HepG2 (cell line): Measurements from ENCODE around the gene ASPHD1. TPM values are rescaled to one million over a fixed set of nuclear protein-coding genes. Genes with fewer than 3 reads are reported as not detected.
A peak's percentile ranks its signal among the peaks of the same experiment; 100 is the strongest.

Experiments used
- CBX2 ChIP-seq, 2 experiments: fragments of 200-600 bp in 1 of 2; sonication (generic); formaldehyde crosslinking in 1 of 2; IDR thresholded peaks; 2 replicates each; pipeline versions ENCODE4 v1.7.0 to v1.8.1; 2018 to 2022; ENCODE audit warnings: low read depth in 2 of 2, low read length in 1 of 2, mild to moderate bottlenecking in 1 of 2, missing genetic modification reagents in 1 of 2
- MEIS2 ChIP-seq: sonication (generic); formaldehyde crosslinking; IDR thresholded peaks from 2 replicates; pipeline ENCODE4 v1.9.0; 2021; ENCODE audit warnings: mild to moderate bottlenecking, missing genetic modification reagents
- PAF1 ChIP-seq: IDR thresholded peaks from 2 replicates; pipeline ENCODE4 v1.6.1; 2016; ENCODE audit warnings: missing genetic modification reagents, missing compliant biosample characterization
- RFXANK ChIP-seq: IDR thresholded peaks from 2 replicates; pipeline ENCODE4 v1.6.1; 2016
- ZFP37 ChIP-seq: sonication (generic); formaldehyde crosslinking; IDR thresholded peaks from 2 replicates; pipeline ENCODE4 v1.4.0; 2020; ENCODE audit warnings: missing genetic modification reagents, borderline replicate concordance
- ZIK1 ChIP-seq: sonication (generic); formaldehyde crosslinking; IDR thresholded peaks from 2 replicates; pipeline ENCODE4 v1.5.0; 2020; ENCODE audit warnings: mild to moderate bottlenecking, low read depth, missing genetic modification reagents, borderline replicate concordance
- ZNF564 ChIP-seq: sonication (generic); formaldehyde crosslinking; IDR thresholded peaks from 2 replicates; pipeline ENCODE4 v1.8.1; 2023; ENCODE audit warnings: mild to moderate bottlenecking, missing genetic modification reagents
- ZNF580 ChIP-seq: IDR thresholded peaks from 2 replicates; pipeline ENCODE4 v1.6.1; 2016; ENCODE audit warnings: low read depth, borderline replicate concordance
- ZNF777 ChIP-seq: sonication (generic); formaldehyde crosslinking; IDR thresholded peaks from 2 replicates; pipeline ENCODE4 v1.4.0; 2020; ENCODE audit warnings: missing genetic modification reagents
- ZNF83 ChIP-seq: sonication (generic); formaldehyde crosslinking; IDR thresholded peaks from 2 replicates; pipeline ENCODE4 v1.4.0; 2020; ENCODE audit warnings: missing genetic modification reagents, mild to moderate bottlenecking, borderline replicate concordance
- polyA plus RNA-seq, 8 experiments: library from polyadenylated mRNA; depleted of rRNA in 3 of 8; stranded (reverse) in 7 of 8; unstranded in 1 of 8; fragments of >200 nt; fragmentation: Illumina TruSeq in 4 of 8; extraction: Trizol in 4 of 8; gene quantifications; 2 replicates each; pipeline versions ENCODE4 v1.2.1 to v1.2.3, GENCODE V29; 2011 to 2016; ENCODE audit warnings: low read depth in 4 of 8, missing spikeins in 1 of 8, mixed read lengths in 1 of 8; ENCODE audit not compliant: insufficient read depth in 1 of 8
- total RNA-seq, 5 experiments: library from RNA; depleted of rRNA; stranded (reverse); fragments of >200 nt; fragmentation: Illumina TruSeq; extraction: Trizol; gene quantifications; 2 replicates each; pipeline ENCODE4 v1.2.3, GENCODE V29; 2016; ENCODE audit warnings: low read depth in 1 of 5
- TF ChIP-seq, protein P1 (sequence below): sonication (generic); formaldehyde crosslinking; IDR thresholded peaks from 2 replicates; pipeline ENCODE4 v1.4.0; 2020; ENCODE audit warnings: missing genetic modification reagents
- TF ChIP-seq, protein P2 (sequence below): IDR thresholded peaks from 2 replicates; pipeline ENCODE4 v1.6.1; 2016; ENCODE audit warnings: missing compliant biosample characterization, missing genetic modification reagents, borderline replicate concordance
- TF ChIP-seq, protein P3 (sequence below): sonication (generic); formaldehyde crosslinking; IDR thresholded peaks from 2 replicates; pipeline ENCODE4 v1.4.0; 2020; ENCODE audit warnings: missing genetic modification reagents
- TF ChIP-seq, protein P4 (sequence below): sonication (generic); formaldehyde crosslinking; IDR thresholded peaks from 2 replicates; pipeline ENCODE4 v1.4.0; 2020; ENCODE audit warnings: low read depth, missing genetic modification reagents

ASPHD1 gene
- total and polyA plus RNA-seq, 2 of the 13 experiments (the other 11 are each of a cell fraction or from before 2014, with no cell fraction given): 13.1 to 19.7 TPM

- peak; percentile 79 for TF ChIP-seq ZNF580 (CRISPR knock-in tag)
- no peak for TF ChIP-seq ZNF564 (CRISPR knock-in tag)
- TF ChIP-seq MEIS2: peak; percentile 98
- TF ChIP-seq RFXANK: peak; percentile 95
- TF ChIP-seq, protein P1, sequence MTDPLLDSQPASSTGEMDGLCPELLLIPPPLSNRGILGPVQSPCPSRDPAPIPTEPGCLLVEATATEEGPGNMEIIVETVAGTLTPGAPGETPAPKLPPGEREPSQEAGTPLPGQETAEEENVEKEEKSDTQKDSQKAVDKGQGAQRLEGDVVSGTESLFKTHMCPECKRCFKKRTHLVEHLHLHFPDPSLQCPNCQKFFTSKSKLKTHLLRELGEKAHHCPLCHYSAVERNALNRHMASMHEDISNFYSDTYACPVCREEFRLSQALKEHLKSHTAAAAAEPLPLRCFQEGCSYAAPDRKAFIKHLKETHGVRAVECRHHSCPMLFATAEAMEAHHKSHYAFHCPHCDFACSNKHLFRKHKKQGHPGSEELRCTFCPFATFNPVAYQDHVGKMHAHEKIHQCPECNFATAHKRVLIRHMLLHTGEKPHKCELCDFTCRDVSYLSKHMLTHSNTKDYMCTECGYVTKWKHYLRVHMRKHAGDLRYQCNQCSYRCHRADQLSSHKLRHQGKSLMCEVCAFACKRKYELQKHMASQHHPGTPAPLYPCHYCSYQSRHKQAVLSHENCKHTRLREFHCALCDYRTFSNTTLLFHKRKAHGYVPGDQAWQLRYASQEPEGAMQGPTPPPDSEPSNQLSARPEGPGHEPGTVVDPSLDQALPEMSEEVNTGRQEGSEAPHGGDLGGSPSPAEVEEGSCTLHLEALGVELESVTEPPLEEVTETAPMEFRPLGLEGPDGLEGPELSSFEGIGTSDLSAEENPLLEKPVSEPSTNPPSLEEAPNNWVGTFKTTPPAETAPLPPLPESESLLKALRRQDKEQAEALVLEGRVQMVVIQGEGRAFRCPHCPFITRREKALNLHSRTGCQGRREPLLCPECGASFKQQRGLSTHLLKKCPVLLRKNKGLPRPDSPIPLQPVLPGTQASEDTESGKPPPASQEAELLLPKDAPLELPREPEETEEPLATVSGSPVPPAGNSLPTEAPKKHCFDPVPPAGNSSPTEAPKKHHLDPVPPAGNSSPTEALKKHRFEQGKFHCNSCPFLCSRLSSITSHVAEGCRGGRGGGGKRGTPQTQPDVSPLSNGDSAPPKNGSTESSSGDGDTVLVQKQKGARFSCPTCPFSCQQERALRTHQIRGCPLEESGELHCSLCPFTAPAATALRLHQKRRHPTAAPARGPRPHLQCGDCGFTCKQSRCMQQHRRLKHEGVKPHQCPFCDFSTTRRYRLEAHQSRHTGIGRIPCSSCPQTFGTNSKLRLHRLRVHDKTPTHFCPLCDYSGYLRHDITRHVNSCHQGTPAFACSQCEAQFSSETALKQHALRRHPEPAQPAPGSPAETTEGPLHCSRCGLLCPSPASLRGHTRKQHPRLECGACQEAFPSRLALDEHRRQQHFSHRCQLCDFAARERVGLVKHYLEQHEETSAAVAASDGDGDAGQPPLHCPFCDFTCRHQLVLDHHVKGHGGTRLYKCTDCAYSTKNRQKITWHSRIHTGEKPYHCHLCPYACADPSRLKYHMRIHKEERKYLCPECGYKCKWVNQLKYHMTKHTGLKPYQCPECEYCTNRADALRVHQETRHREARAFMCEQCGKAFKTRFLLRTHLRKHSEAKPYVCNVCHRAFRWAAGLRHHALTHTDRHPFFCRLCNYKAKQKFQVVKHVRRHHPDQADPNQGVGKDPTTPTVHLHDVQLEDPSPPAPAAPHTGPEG (CRISPR knock-in tag): no peak
- no peak; the same call in 1 of the 2 replicates for TF ChIP-seq ZIK1 (CRISPR knock-in tag)
- TF ChIP-seq, protein P2, sequence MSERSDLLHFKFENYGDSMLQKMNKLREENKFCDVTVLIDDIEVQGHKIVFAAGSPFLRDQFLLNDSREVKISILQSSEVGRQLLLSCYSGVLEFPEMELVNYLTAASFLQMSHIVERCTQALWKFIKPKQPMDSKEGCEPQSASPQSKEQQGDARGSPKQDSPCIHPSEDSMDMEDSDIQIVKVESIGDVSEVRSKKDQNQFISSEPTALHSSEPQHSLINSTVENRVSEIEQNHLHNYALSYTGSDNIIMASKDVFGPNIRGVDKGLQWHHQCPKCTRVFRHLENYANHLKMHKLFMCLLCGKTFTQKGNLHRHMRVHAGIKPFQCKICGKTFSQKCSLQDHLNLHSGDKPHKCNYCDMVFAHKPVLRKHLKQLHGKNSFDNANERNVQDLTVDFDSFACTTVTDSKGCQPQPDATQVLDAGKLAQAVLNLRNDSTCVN (CRISPR knock-in tag): peak; percentile 88
- no peak for TF ChIP-seq PAF1 (CRISPR knock-in tag)
- TF ChIP-seq, protein P3, sequence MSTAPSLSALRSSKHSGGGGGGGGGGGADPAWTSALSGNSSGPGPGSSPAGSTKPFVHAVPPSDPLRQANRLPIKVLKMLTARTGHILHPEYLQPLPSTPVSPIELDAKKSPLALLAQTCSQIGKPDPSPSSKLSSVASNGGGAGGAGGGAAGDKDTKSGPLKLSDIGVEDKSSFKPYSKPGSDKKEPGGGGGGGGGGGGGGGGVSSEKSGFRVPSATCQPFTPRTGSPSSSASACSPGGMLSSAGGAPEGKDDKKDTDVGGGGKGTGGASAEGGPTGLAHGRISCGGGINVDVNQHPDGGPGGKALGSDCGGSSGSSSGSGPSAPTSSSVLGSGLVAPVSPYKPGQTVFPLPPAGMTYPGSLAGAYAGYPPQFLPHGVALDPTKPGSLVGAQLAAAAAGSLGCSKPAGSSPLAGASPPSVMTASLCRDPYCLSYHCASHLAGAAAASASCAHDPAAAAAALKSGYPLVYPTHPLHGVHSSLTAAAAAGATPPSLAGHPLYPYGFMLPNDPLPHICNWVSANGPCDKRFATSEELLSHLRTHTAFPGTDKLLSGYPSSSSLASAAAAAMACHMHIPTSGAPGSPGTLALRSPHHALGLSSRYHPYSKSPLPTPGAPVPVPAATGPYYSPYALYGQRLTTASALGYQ (CRISPR knock-in tag): peak; percentile 91; the same call in 1 of the 2 replicates
- peak; percentile 77 for TF ChIP-seq ZNF83 (CRISPR knock-in tag)
- peak; percentile 89; the same call in 1 of the 2 replicates for TF ChIP-seq ZFP37 (CRISPR knock-in tag)
- no peak for TF ChIP-seq CBX2 (IDR thresholded peaks at IDR 0.05; ENCODE audit: low read depth, low read length)
- no peak for TF ChIP-seq CBX2 (CRISPR knock-in tag; IDR thresholded peaks at IDR 0.05; ENCODE audit: low read depth)
- no peak; the same call in 1 of the 2 replicates for TF ChIP-seq ZNF777 (CRISPR knock-in tag)
- TF ChIP-seq, protein P4, sequence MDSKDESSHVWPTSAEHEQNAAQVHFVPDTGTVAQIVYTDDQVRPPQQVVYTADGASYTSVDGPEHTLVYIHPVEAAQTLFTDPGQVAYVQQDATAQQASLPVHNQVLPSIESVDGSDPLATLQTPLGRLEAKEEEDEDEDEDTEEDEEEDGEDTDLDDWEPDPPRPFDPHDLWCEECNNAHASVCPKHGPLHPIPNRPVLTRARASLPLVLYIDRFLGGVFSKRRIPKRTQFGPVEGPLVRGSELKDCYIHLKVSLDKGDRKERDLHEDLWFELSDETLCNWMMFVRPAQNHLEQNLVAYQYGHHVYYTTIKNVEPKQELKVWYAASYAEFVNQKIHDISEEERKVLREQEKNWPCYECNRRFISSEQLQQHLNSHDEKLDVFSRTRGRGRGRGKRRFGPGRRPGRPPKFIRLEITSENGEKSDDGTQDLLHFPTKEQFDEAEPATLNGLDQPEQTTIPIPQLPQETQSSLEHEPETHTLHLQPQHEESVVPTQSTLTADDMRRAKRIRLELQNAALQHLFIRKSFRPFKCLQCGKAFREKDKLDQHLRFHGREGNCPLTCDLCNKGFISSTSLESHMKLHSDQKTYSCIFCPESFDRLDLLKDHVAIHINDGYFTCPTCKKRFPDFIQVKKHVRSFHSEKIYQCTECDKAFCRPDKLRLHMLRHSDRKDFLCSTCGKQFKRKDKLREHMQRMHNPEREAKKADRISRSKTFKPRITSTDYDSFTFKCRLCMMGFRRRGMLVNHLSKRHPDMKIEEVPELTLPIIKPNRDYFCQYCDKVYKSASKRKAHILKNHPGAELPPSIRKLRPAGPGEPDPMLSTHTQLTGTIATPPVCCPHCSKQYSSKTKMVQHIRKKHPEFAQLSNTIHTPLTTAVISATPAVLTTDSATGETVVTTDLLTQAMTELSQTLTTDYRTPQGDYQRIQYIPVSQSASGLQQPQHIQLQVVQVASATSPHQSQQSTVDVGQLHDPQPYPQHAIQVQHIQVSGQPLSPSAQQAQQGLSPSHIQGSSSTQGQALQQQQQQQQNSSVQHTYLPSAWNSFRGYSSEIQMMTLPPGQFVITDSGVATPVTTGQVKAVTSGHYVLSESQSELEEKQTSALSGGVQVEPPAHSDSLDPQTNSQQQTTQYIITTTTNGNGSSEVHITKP (CRISPR knock-in tag): peak; percentile 61; the same call in 1 of the 2 replicates
These were observed 679 bp upstream of the ASPHD1 start, which contains the start of gene SEZ6L2 (continued) for GRCh38 chr16:29899516-29900101.
